CD4-positive, alpha-beta T cell treated with Interleukin-6 for 4 hours (primary cell): Measurements from ENCODE around the gene SLC22A15.
"Not testable (repeated sequence)": the region's sequence is repeated elsewhere in the genome, so short reads cannot be mapped to it uniquely, and the experiment has no call there.

ENCODE experiments used
- DNase-seq: peaks from one replicate; pipeline ENCODE4 v3.0.0-alpha.2; 2020; ENCODE audit warnings: mixed read lengths

Gene SLC22A15

GRCh38 chr1:116038679-116039078 lies 62.4 kb downstream of the SLC22A15 start:
- no peak for DNase-seq

GRCh38 chr1:116044071-116044470 lies 67.8 kb downstream of the SLC22A15 start:
- no peak for DNase-seq

- DNase-seq, result not testable (repeated sequence)
Measured at GRCh38 chr1:116046933-116047332, 70.6 kb downstream of the SLC22A15 start.

GRCh38 chr1:116051896-116052295 lies 75.6 kb downstream of the SLC22A15 start:
- DNase-seq, result not testable (repeated sequence)

GRCh38 chr1:116062201-116062600 lies 85.9 kb downstream of the SLC22A15 start:
- no peak for DNase-seq

- DNase-seq, result no peak
Measured at GRCh38 chr1:116064616-116065015, 88.3 kb downstream of the SLC22A15 start.

- no peak for DNase-seq
Measured at GRCh38 chr1:116066868-116067565, 90.7 kb downstream of the SLC22A15 start.

- DNase-seq, result no peak
Measured at GRCh38 chr1:116067566-116067890, 91.2 kb downstream of the SLC22A15 start.

- no peak for DNase-seq
Measured at GRCh38 chr1:116075575-116075974, 99.3 kb downstream of the SLC22A15 start.

GRCh38 chr1:116075990-116076389 lies 99.7 kb downstream of the SLC22A15 start:
- no peak for DNase-seq

GRCh38 chr1:116076831-116077230 lies 100.5 kb downstream of the SLC22A15 start:
- DNase-seq, result no peak

GRCh38 chr1:116078699-116079223 lies 102.4 kb downstream of the SLC22A15 start:
- DNase-seq, result no peak

- DNase-seq, result no peak
Measured at GRCh38 chr1:116087628-116088027, 111.3 kb downstream of the SLC22A15 start.

- no peak for DNase-seq
Measured at GRCh38 chr1:116089870-116090269, 113.6 kb downstream of the SLC22A15 start.

GRCh38 chr1:116091083-116091482 lies 114.8 kb downstream of the SLC22A15 start:
- no peak for DNase-seq

- no peak for DNase-seq
Measured at GRCh38 chr1:116092752-116093489, 116.6 kb downstream of the SLC22A15 start.

GRCh38 chr1:116095027-116095426 lies 118.7 kb downstream of the SLC22A15 start:
- no peak for DNase-seq

- no peak for DNase-seq
Measured at GRCh38 chr1:116096013-116096618, 119.8 kb downstream of the SLC22A15 start.

GRCh38 chr1:116097626-116098025 lies 121.3 kb downstream of the SLC22A15 start:
- DNase-seq, result no peak

- DNase-seq, result no peak
Measured at GRCh38 chr1:116099379-116099778, 123.1 kb downstream of the SLC22A15 start.

- DNase-seq, result no peak
Measured at GRCh38 chr1:116099919-116100318, 123.6 kb downstream of the SLC22A15 start.

- no peak for DNase-seq
Measured at GRCh38 chr1:116104667-116105066, 128.4 kb downstream of the SLC22A15 start.

GRCh38 chr1:116105996-116106395 lies 129.7 kb downstream of the SLC22A15 start:
- DNase-seq, result no peak

GRCh38 chr1:116106646-116107045 lies 130.3 kb downstream of the SLC22A15 start:
- DNase-seq, result no peak
